DMS153 treated with DMSO at 0.1 percent for 48 hours (cell line): ENCODE data around the gene CLDN18.

ENCODE experiments used
- DNase-seq: peaks from one replicate; lab custom pipeline; 2025; ENCODE audit not compliant: unreplicated experiment; lab: John Stamatoyannopoulos, UW

Gene CLDN18

GRCh38 chr3:138060792-138061191 lies 50.8 kb downstream of the CLDN18 start:
- no peak for DNase-seq

GRCh38 chr3:138062037-138062436 lies 52.1 kb downstream of the CLDN18 start:
- DNase-seq = no peak

DNA sequence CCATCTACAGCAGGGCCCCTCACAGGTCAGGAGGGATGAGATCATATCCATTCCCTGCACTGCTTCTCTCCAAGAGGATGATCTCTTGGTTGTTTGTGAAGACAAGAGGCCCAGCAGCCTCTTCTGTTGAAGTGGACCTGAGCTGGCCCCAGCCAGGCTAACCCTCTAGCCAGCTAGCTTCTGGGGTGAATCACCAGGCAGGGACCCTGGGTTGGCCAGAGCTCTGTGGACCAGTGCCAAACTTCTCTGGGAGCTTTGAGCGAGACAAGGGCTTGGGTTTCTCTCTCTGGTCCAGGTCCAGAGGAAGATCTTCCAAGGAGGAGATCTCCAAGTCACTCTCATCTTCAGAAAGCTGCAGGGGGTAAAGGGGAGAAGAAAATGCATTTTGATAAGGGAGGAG lies 52.7 kb downstream of the CLDN18 start:
- DNase-seq = no peak

DNA sequence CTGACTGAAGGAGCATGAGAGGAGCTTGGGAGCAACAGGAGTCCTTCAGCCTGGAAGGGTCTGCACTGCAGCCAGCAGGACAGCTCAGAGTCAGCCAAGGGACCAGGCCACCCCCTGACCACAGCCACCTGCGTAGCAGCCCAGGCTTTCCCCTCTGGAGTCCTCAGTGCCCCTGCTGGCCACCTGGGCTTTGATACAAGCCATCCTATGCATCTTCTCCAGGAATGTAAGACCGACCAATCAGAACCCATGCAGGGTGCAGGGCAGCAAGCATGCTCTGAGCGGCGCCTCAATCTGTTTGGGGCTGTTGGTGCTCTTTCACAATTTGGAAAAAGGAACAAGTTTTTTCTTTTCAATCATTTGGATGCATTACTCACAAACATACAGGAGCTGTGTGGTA lies 53.5 kb downstream of the CLDN18 start:
- DNase-seq = no peak

GRCh38 chr3:138065949-138066348 lies 56.0 kb downstream of the CLDN18 start:
- no peak for DNase-seq

DNA sequence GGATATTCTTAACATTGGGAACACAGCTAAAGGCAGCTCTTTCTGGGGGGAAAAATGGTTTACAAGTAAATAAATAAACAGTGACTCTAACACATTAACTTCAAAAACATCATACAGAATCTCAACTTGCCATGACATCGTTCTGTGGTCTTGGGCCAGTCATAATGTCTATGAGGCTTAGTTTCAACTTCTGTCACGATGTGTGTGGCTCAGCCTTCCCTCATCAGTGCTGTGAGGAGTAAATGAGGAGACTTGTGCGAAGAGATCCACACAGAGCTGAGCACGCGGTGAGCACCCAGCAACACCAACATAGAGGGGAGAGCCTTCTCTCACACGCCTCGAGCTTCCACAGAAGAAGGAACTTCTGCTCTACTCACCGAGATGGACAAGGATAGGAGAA lies 56.4 kb downstream of the CLDN18 start:
- DNase-seq = no peak

DNA sequence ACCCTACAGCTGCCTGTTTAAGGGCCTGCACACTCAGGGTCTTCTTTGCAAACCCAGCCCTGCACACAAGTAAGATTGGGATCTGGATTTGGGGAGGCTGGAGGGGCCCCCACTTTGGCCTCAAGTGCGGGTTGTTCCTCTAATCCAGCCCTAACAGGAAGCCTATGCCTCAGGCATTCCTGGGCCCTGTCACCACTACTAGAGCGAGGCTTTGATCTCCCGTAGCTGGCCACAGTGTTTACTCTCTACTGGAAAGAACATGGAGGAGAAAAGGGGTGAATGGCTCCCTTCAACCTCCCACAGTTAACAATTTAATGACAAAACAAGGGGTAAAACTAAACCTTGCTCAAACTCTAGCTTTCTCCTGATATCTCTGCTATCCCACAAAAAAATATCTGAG lies 57.0 kb downstream of the CLDN18 start:
- no peak for DNase-seq

GRCh38 chr3:138068046-138068445 lies 58.1 kb downstream of the CLDN18 start:
- DNase-seq = no peak

GRCh38 chr3:138068579-138069174 lies 58.7 kb downstream of the CLDN18 start:
- DNase-seq = peak; percentile 57

DNA sequence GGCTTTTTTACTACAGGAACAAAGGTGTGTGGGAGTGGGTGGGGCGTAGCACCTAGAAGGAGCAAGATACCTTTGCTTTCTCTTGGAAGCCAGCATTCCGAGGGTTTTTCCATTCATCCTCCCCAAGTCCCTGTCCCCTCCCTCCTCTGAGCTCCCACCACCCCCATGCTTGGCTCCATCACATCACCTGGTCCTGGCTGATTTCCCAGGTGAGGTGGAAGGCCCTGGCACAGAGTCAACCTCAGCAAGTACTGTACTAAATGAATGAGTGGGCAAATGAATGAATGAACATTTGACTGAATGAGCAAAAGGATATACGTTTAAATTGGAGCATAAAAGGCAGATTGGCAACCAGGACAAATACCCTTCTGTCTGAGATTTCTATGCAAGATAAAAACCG lies 60.0 kb downstream of the CLDN18 start:
- no peak for DNase-seq

GRCh38 chr3:138072796-138073195 lies 62.8 kb downstream of the CLDN18 start:
- no peak for DNase-seq

DNA sequence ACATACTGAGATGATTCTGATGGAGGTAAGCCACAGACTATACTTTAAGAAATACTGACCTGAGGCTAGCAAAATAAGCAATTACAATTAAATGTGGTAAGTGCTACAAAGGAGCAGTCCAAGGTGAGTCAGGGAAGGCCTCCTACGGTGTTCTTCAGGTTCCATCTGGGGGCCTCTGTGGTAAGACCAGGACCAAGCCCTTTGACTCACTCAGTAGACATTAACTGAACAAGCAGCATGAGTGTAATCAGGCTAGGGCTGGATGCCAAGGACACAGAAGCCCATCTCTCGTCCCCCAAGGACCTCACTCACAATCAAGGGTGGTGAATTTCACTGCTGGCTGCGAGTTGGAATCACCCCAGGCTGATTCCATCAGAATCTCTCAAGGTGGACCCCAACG lies 68.1 kb downstream of the CLDN18 start:
- no peak for DNase-seq

- DNase-seq = no peak
Measured at GRCh38 chr3:138078901-138079344, 69.0 kb downstream of the CLDN18 start.

- DNase-seq = no peak
Measured at GRCh38 chr3:138079901-138080300, 69.9 kb downstream of the CLDN18 start.

DNA sequence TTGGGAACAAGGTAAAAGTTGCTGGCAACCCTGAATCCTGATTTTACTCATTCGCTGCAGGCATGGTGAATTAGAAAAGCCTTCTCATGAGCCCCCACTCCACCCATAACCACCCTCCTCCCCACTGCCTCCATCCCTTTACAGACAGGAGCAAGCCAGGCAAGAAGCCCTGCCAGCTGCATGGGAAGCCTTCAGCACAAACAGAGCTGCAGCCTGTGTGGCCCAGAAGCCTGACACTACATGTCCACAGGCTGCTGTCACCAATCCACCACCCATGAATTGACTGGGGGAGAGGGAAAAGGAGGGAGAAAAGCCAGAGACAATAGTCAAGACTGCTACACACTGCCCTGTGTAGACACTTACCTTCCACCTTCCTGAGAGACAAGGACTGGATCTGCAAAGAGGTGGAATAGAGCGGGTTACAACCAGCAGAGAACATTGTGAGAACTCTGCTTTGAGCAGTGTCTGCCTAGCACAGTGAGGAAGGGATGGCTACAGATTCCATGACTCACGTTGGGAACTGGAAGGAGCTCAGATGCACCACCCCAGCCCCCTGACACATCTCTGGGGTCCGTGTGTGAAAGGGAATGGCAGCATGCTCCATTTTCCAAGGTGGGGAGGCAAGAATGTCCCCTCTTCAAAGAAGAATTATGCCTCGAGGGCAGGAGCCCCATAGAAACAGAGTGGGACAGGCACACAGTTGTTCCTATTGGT lies 71.6 kb downstream of the CLDN18 start:
- no peak for DNase-seq

DNA sequence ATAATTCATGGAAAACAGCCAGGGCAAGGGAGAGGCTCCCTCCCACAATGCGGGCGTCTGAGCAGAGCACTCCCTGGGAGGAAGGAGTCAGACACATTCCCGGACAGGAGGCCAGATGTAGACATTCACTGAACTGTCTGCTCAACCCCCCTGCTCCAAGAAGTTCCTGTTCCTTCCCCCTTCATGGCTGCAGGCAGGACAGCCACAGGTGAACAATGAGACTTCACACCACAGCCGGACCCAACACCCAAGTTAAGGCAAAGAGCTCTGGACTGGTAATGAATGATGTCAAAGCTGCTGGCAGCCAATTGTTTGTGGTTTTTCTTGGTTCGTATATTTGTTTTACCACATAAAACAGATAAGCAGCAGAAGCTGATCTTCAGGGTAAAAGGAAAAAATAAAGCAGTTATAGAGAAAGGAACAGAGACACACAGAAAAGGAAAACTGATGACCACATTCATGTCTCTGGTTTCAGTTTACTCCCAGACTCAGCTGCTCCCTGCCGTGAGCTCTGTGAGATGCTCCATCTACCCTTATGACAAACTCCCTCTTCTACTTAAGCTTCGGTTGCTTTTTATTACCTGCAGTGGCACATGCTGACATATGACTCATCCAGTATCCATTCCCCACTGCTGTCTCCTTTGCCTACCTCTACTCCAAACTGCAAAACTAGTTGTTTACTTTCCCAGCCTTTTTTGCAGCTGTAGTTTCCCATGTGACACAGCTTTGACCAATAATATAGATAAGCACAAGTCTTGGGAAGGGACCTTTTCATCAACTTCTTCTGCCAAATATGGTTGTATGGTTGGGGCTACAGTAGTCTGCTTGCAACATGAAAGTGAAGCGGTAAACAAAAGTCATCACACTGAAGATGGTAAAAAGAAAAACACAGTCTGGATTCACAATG lies 72.4 kb downstream of the CLDN18 start:
- DNase-seq = peak; percentile 26

DNA sequence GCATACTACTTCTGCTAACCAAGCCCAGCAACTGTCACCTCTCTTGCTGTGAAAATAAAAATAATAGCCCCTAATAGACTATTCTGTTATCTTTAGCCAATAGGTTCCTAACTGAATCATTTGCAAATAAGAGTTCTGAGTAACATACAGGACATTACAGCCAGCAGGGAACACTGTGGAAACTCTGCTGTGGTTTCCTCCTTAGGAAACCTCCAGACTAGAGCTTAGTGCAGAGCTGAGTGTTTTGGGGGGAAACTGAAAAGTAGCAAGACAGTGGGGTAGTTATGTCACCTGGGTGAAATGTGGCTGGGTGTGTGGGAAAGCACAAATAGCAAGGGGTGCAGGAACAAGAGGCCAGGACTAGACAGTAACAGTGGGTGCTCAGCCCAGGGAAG lies 73.0 kb downstream of the CLDN18 start:
- no peak for DNase-seq
